GOT3 (cell line): ENCODE measurements around the gene SPOUT1.
A peak's percentile ranks its signal among the peaks of the same experiment; 100 is the strongest.
"Not testable (repeated sequence)": the region's sequence is repeated elsewhere in the genome, so short reads cannot be mapped to it uniquely, and the experiment has no call there.

Source experiments
- DNase-seq: peaks from one replicate; lab custom pipeline; 2025; ENCODE audit warnings: mixed read lengths; lab: John Stamatoyannopoulos, UW

The SPOUT1 gene

GRCh38 chr9:128809831-128810230 lies 19.8 kb downstream of the SPOUT1 start:
- DNase-seq: no peak

GRCh38 chr9:128809036-128809599 lies 20.5 kb downstream of the SPOUT1 start:
- no peak for DNase-seq

GRCh38 chr9:128808543-128808942 lies 21.1 kb downstream of the SPOUT1 start:
- no peak for DNase-seq

GRCh38 chr9:128807827-128808226 lies 21.8 kb downstream of the SPOUT1 start:
- no peak for DNase-seq

- DNase-seq: no peak
Measured at GRCh38 chr9:128805661-128806060, 23.9 kb downstream of the SPOUT1 start.

GRCh38 chr9:128802482-128802881 lies 27.1 kb downstream of the SPOUT1 start:
- no peak for DNase-seq

- no peak for DNase-seq
Measured at GRCh38 chr9:128800061-128800460, 29.5 kb downstream of the SPOUT1 start.

- DNase-seq: no peak
Measured at GRCh38 chr9:128798896-128799295, 30.7 kb downstream of the SPOUT1 start.

GRCh38 chr9:128794961-128795360 lies 34.6 kb downstream of the SPOUT1 start:
- DNase-seq: not testable (repeated sequence)

- no peak for DNase-seq
Measured at GRCh38 chr9:128792978-128793686, 36.5 kb downstream of the SPOUT1 start.

- DNase-seq: no peak
Measured at GRCh38 chr9:128792134-128792533, 37.5 kb downstream of the SPOUT1 start.

- DNase-seq: no peak
Measured at GRCh38 chr9:128790536-128790935, 39.1 kb downstream of the SPOUT1 start.

GRCh38 chr9:128788445-128788844 lies 41.1 kb downstream of the SPOUT1 start:
- no peak for DNase-seq

GRCh38 chr9:128787659-128788058 lies 41.9 kb downstream of the SPOUT1 start:
- DNase-seq: no peak

GRCh38 chr9:128786681-128787601 lies 42.7 kb downstream of the SPOUT1 start, which contains the start of gene TBC1D13:
TSS of gene TBC1D13 (plus strand) at chr9:128787253. CDS start at chr9:128787354, 101 bp downstream.
- DNase-seq: peak; percentile 33

GRCh38 chr9:128785427-128785826 lies 44.2 kb downstream of the SPOUT1 start:
- DNase-seq: no peak

- DNase-seq: no peak
Measured at GRCh38 chr9:128782669-128783068, 46.9 kb downstream of the SPOUT1 start.

GRCh38 chr9:128781187-128782070 lies 48.2 kb downstream of the SPOUT1 start:
- DNase-seq: no peak

GRCh38 chr9:128780093-128780492 lies 49.5 kb downstream of the SPOUT1 start:
- not testable (repeated sequence) for DNase-seq

GRCh38 chr9:128774804-128775203 lies 54.8 kb downstream of the SPOUT1 start:
- DNase-seq: no peak

GRCh38 chr9:128773049-128773448 lies 56.5 kb downstream of the SPOUT1 start:
- no peak for DNase-seq
